Loucy (cell line): Measurements from ENCODE around the gene RHEB.
"Not testable (repeated sequence)": the region's sequence is repeated elsewhere in the genome, so short reads cannot be mapped to it uniquely, and the experiment has no call there.

Experiments
- H2AFZ ChIP-seq: fragments of 200-600 bp; sonication (generic); 2 replicates; pipeline ENCODE4 v1.6.0; 2016; ENCODE audit warnings: antibody characterized with exemption, mild to moderate bottlenecking, low read length, moderate library complexity
- H3F3A ChIP-seq: fragments of 200-600 bp; 2 replicates; pipeline ENCODE4 v1.6.0; 2016; ENCODE audit warnings: antibody characterized with exemption, low read depth, mild to moderate bottlenecking
- H3K27me3 ChIP-seq: fragments of 200-600 bp; sonication (generic); 2 replicates; pipeline ENCODE4 v1.6.1; 2014; ENCODE audit warnings: low read length, mild to moderate bottlenecking; ENCODE audit not compliant: insufficient read depth, poor library complexity, severe bottlenecking
- H3K36me3 ChIP-seq: fragments of 200-600 bp; sonication (generic); 2 replicates; pipeline ENCODE4 v1.6.1; 2016; ENCODE audit warnings: low read length; ENCODE audit not compliant: insufficient read depth
- H3K4me1 ChIP-seq: fragments of 200-600 bp; sonication (generic); 2 replicates; pipeline ENCODE4 v1.5.1; 2014; ENCODE audit warnings: low read length, mild to moderate bottlenecking; ENCODE audit not compliant: insufficient read depth, poor library complexity, severe bottlenecking
- H3K4me2 ChIP-seq: fragments of 200-600 bp; sonication (generic); 2 replicates; pipeline ENCODE4 v1.6.0; 2014; ENCODE audit warnings: antibody characterized with exemption, low read length, low read depth, mild to moderate bottlenecking; ENCODE audit not compliant: poor library complexity, severe bottlenecking
- H3K4me3 ChIP-seq: fragments of 200-600 bp; sonication (generic); 2 replicates; pipeline ENCODE4 v1.5.1; 2014; ENCODE audit warnings: low read length, mild to moderate bottlenecking, mixed read lengths; ENCODE audit not compliant: poor library complexity, severe bottlenecking
- H3K79me2 ChIP-seq: fragments of 200-600 bp; sonication (generic); 2 replicates; pipeline ENCODE4 v1.6.1; 2014; ENCODE audit warnings: low read length; ENCODE audit not compliant: insufficient read depth
- H3K9ac ChIP-seq: fragments of 200-600 bp; sonication (generic); 2 replicates; pipeline ENCODE4 v1.6.0; 2014; ENCODE audit warnings: mild to moderate bottlenecking, low read depth, low read length, moderate library complexity; ENCODE audit not compliant: poor library complexity, severe bottlenecking
- H3K9me2 ChIP-seq: fragments of 200-600 bp; sonication (generic); replicated peaks from 2 replicates; pipeline ENCODE4 v1.6.1; 2016; ENCODE audit warnings: low read depth, low read length, mixed read lengths
- H3K9me3 ChIP-seq: fragments of 200-600 bp; sonication (generic); 2 replicates; pipeline ENCODE4 v1.6.1; 2014; ENCODE audit warnings: mild to moderate bottlenecking, antibody characterized with exemption, low read length, low read depth; ENCODE audit not compliant: insufficient read depth
- H4K20me1 ChIP-seq: fragments of 200-600 bp; sonication (generic); 2 replicates; pipeline ENCODE4 v1.6.0; 2014; ENCODE audit warnings: antibody characterized with exemption, low read length, mild to moderate bottlenecking; ENCODE audit not compliant: insufficient read depth, poor library complexity, severe bottlenecking
- CTCF ChIP-seq: fragments of 200-600 bp; sonication (generic); conservative IDR thresholded peaks from 2 replicates; pipeline ENCODE4 v1.5.1; 2014; ENCODE audit warnings: mild to moderate bottlenecking, antibody characterized with exemption, low read length
- EZH2phosphoT487 ChIP-seq: fragments of 200-600 bp; IDR thresholded peaks from 2 replicates; pipeline ENCODE4 v1.6.1; 2018; ENCODE audit warnings: antibody characterized with exemption, mild to moderate bottlenecking, moderate library complexity, borderline replicate concordance

The RHEB gene

GRCh38 chr7:151537818-151538561 lies 18.3 kb upstream of the RHEB start:
- TF ChIP-seq CTCF (no peak), EZH2phosphoT487 (no peak)
- Histone ChIP-seq H3K9me3 (no peaks in the 10 kb centered on the region), H3K4me1 (no peaks in the 10 kb centered on the region), H3K4me3 (no peak overlapping the region), H3K36me3 (no peaks in the 10 kb centered on the region), H3F3A (no peaks in the 10 kb centered on the region), H2AFZ (peak overlapping the region; percentile 69), H3K27me3 (no peaks in the 10 kb centered on the region), H3K9me2 (no peaks in the 10 kb centered on the region), H3K9ac (no peak overlapping the region), H4K20me1 (no peaks in the 10 kb centered on the region), H3K4me2 (peak overlapping the region; percentile 37), H3K79me2 (no peaks in the 10 kb centered on the region)

- H3K4me1 ChIP-seq, H2AFZ ChIP-seq, H3K4me3 ChIP-seq, H3F3A ChIP-seq, H3K36me3 ChIP-seq, H3K9ac ChIP-seq, H3K4me2 ChIP-seq, H3K79me2 ChIP-seq, H3K9me3 ChIP-seq, H4K20me1 ChIP-seq, H3K9me2 ChIP-seq, H3K27me3 ChIP-seq: not testable (repeated sequence)
Observed at GRCh38 chr7:151536178-151536577, 16.5 kb upstream of the RHEB start.

GRCh38 chr7:151529842-151530241 lies 10.1 kb upstream of the RHEB start:
- Histone ChIP-seq H3K4me3 (no peak overlapping the region), H4K20me1 (no peaks in the 10 kb centered on the region), H3K9me2 (no peaks in the 10 kb centered on the region), H2AFZ (no peak overlapping the region), H3K79me2 (no peaks in the 10 kb centered on the region), H3K9me3 (peaks cover 8% of the 10 kb centered on the region), H3K36me3 (no peaks in the 10 kb centered on the region), H3K9ac (no peak overlapping the region), H3K27me3 (peaks cover 4% of the 10 kb centered on the region), H3K4me1 (no peaks in the 10 kb centered on the region), H3F3A (no peaks in the 10 kb centered on the region), H3K4me2 (no peak overlapping the region)
- TF ChIP-seq EZH2phosphoT487, result no peak
- no peak for TF ChIP-seq CTCF

- Histone ChIP-seq H3F3A (no peaks in the 10 kb centered on the region), H4K20me1 (no peaks in the 10 kb centered on the region), H3K27me3 (no peaks in the 10 kb centered on the region), H3K9me2 (no peaks in the 10 kb centered on the region), H3K9ac (no peak overlapping the region), H3K4me3 (no peak overlapping the region), H3K4me2 (no peak overlapping the region), H3K36me3 (no peaks in the 10 kb centered on the region), H3K4me1 (peaks cover 2% of the 10 kb centered on the region), H3K79me2 (no peaks in the 10 kb centered on the region), H2AFZ (no peak overlapping the region), H3K9me3 (peaks cover 2% of the 10 kb centered on the region; the same call in 1 of the 2 replicates)
- TF ChIP-seq EZH2phosphoT487 (no peak), CTCF (no peak)
Observed at GRCh38 chr7:151524845-151525244, 5.2 kb upstream of the RHEB start.
